ENCODE results near the gene KIZ. TPM values are rescaled to one million over a fixed set of nuclear protein-coding genes. Genes with fewer than 3 reads are reported as not detected.

Gene KIZ
- total and polyA plus RNA-seq, 2 donors (not counting 1 experiment from before 2014, with no cell fraction given) = 19.7 to 40.4 TPM

GRCh38 chr20:21103582-21104465 is 22.1 kb upstream of the KIZ start:
- H3K4me3 ChIP-seq (ENCODE audit: control extremely low read depth in 1 of 5, extremely low read depth in 1 of 5, insufficient read depth in 1 of 5, low read depth in 2 of 5, low read length in 4 of 5) = peak overlapping the region in 1 of 5 experiments; percentile 16
- peak overlapping the region; percentile 95 for H3K4me3 Mint-ChIP-seq
- H3K27ac Mint-ChIP-seq = no peak overlapping the region
- peaks cover 70% of the 10 kb centered on the region for H3K27me3 Mint-ChIP-seq
- CTCF ChIA-PET = no interaction called here
- no peaks in the 10 kb centered on the region for H4K20me1 ChIP-seq (ENCODE audit: control insufficient read depth, insufficient read depth, low read length, poor library complexity, severe bottlenecking)
- DNase-seq = peak; percentile 42
- H3K4me1 ChIP-seq (ENCODE audit: control insufficient read depth in 2 of 2, insufficient read depth in 2 of 2, low read length in 2 of 2) = peaks cover 57 to 65% of the 10 kb centered on the region in 2 donors
- peaks cover 36% of the 10 kb centered on the region for H3K4me1 Mint-ChIP-seq
- H3K9me3 ChIP-seq (ENCODE audit: control extremely low read depth in 1 of 3, control insufficient read depth in 2 of 3, insufficient read depth in 1 of 3, low read length in 2 of 3) = peaks cover 1 to 64% (median 8%) of the 10 kb centered on the region in 3 donors
- no peak for TF ChIP-seq EZH2 (IDR thresholded peaks at IDR 0.05; ENCODE audit: borderline replicate concordance, insufficient read depth, low read depth, low read length, poor library complexity, severe bottlenecking)
- no peaks in the 10 kb centered on the region for H3K36me3 ChIP-seq (replicated peaks in 1 of 2; ENCODE audit: control extremely low read depth in 1 of 2, control insufficient read depth in 1 of 2, extremely low read depth in 1 of 2, insufficient read depth in 2 of 2, low read length in 1 of 2)
- intact Hi-C loops (cut with micrococcal nuclease) = loop anchor here (5.0 kb wide), 2 partner anchors 288 to 408 kb away; partner anchors contain the start of gene NKX2-2
- H3K27me3 ChIP-seq (replicated peaks in 1 of 4; ENCODE audit: control extremely low read depth in 1 of 4, control insufficient read depth in 3 of 4, insufficient read depth in 4 of 4, low read length in 3 of 4) = peaks cover 0 to 94% (median 69%) of the 10 kb centered on the region in 4 experiments
- ATAC-seq (ENCODE audit: low read depth) = no peak
- H3K9ac ChIP-seq (ENCODE audit: low read length) = no peak overlapping the region
- POLR2A ChIA-PET = no interaction called here
- WGBS (ENCODE audit: insufficient coverage) = 15% methylated on average over 27 of the region's 32 CpGs
- H2AFZ ChIP-seq (ENCODE audit: insufficient read depth, low read depth, low read length, poor library complexity, severe bottlenecking) = no peak overlapping the region
- H3K27ac ChIP-seq (ENCODE audit: low read length in 2 of 2) = no peak overlapping the region
- H3K79me2 ChIP-seq (ENCODE audit: control insufficient read depth, insufficient read depth, low read length) = no peaks in the 10 kb centered on the region
- no peaks in the 10 kb centered on the region for H3K9me3 Mint-ChIP-seq (ENCODE audit: insufficient read depth)
- peak overlapping the region; percentile 96 for H3K4me2 ChIP-seq (replicated peaks; ENCODE audit: low read depth, low read length, poor library complexity, severe bottlenecking)

- H3K4me1 ChIP-seq (ENCODE audit: control insufficient read depth in 2 of 2, insufficient read depth in 2 of 2, low read length in 2 of 2) = peaks cover 52 to 63% of the 10 kb centered on the region in 2 donors
- intact Hi-C loops (cut with micrococcal nuclease) = loop anchor here (5.0 kb wide), 2 partner anchors 288 to 408 kb away; partner anchors contain the start of gene NKX2-2
- TF ChIP-seq EZH2 (IDR thresholded peaks at IDR 0.05; ENCODE audit: borderline replicate concordance, insufficient read depth, low read depth, low read length, poor library complexity, severe bottlenecking) (no peak), CTCF (IDR thresholded peaks at IDR 0.05) (no peak)
- POLR2A ChIA-PET = no interaction called here
- H3K4me1 Mint-ChIP-seq = peaks cover 36% of the 10 kb centered on the region
- H3K4me3 ChIP-seq (ENCODE audit: control extremely low read depth in 1 of 5, extremely low read depth in 1 of 5, insufficient read depth in 1 of 5, low read depth in 2 of 5, low read length in 4 of 5) = no peak overlapping the region
- peak overlapping the region; percentile 19 for H3K4me3 Mint-ChIP-seq
- no peaks in the 10 kb centered on the region for H3K36me3 ChIP-seq (replicated peaks in 1 of 2; ENCODE audit: control extremely low read depth in 1 of 2, control insufficient read depth in 1 of 2, extremely low read depth in 1 of 2, insufficient read depth in 2 of 2, low read length in 1 of 2)
- H3K27ac Mint-ChIP-seq = no peak overlapping the region
- CTCF ChIA-PET = no interaction called here
- H3K9me3 Mint-ChIP-seq (ENCODE audit: insufficient read depth) = no peaks in the 10 kb centered on the region
- H2AFZ ChIP-seq (ENCODE audit: insufficient read depth, low read depth, low read length, poor library complexity, severe bottlenecking) = no peak overlapping the region
- no peak overlapping the region for H3K9ac ChIP-seq (ENCODE audit: low read length)
- no peaks in the 10 kb centered on the region for H3K79me2 ChIP-seq (ENCODE audit: control insufficient read depth, insufficient read depth, low read length)
- no peaks in the 10 kb centered on the region for H4K20me1 ChIP-seq (ENCODE audit: control insufficient read depth, insufficient read depth, low read length, poor library complexity, severe bottlenecking)
- peaks cover 74% of the 10 kb centered on the region for H3K27me3 Mint-ChIP-seq
- ATAC-seq (ENCODE audit: low read depth) (no peak), DNase-seq (peak; percentile 22)
- H3K27ac ChIP-seq (ENCODE audit: low read length in 2 of 2) = no peak overlapping the region
- no peak overlapping the region for H3K4me2 ChIP-seq (replicated peaks; ENCODE audit: low read depth, low read length, poor library complexity, severe bottlenecking)
- no CpG with 5 or more reads among the region's 5 CpGs for WGBS (ENCODE audit: insufficient coverage)
- peaks cover 1 to 64% (median 8%) of the 10 kb centered on the region in 3 donors for H3K9me3 ChIP-seq (ENCODE audit: control extremely low read depth in 1 of 3, control insufficient read depth in 2 of 3, insufficient read depth in 1 of 3, low read length in 2 of 3)
- peaks cover 0 to 93% (median 67%) of the 10 kb centered on the region in 4 experiments for H3K27me3 ChIP-seq (replicated peaks in 1 of 4; ENCODE audit: control extremely low read depth in 1 of 4, control insufficient read depth in 3 of 4, insufficient read depth in 4 of 4, low read length in 3 of 4)
These were observed 21.5 kb upstream of the KIZ start for GRCh38 chr20:21104466-21104761.
